Kidney tubule cell (primary cell): ENCODE results near the gene CTSA.

Experiments
- DNase-seq: peaks from one replicate; pipeline ENCODE4 v3.0.0-alpha.2; 2018; ENCODE audit warnings: low spot score

CTSA gene

GRCh38 chr20:45890985-45891983, at the start of gene CTSA, which contains the start of gene NEURL2:
Gene CTSA (plus strand): TSS chr20:45891335. CDS start chr20:45891569, 234 bp downstream.
Gene NEURL2 (minus strand): TSS chr20:45891208. CDS start chr20:45890991, 217 bp downstream.
- peak; percentile 88 for DNase-seq

GRCh38 chr20:45841407-45842129, 49.6 kb upstream of the CTSA start:
- no peak for DNase-seq

GRCh38 chr20:45842169-45842812, 48.8 kb upstream of the CTSA start:
- DNase-seq = no peak

GRCh38 chr20:45843506-45843905, 47.6 kb upstream of the CTSA start:
- no peak for DNase-seq

DNA sequence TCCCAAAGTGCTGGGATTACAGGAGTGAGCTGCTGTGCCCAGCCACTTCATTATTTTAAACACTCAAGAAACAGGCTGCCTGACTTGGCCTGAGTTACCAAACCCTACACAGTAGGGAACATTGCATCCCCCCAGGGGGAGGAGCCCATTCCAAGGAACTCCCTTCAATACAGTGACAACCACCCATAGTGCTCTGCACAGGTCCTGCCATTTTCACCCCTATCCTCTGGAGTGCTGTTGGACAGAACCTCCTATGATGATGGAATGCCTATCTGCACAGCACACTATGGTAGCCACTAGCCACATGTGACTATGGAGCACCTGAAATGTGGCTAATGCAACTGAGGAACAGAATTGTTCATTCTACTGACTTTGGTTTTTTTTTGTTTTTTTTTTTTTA, 45.7 kb upstream of the CTSA start:
- no peak for DNase-seq

- no peak for DNase-seq
These were observed 42.7 kb upstream of the CTSA start for GRCh38 chr20:45848421-45848820.

- DNase-seq = no peak
These were observed 42.1 kb upstream of the CTSA start for GRCh38 chr20:45848969-45849582.

DNA sequence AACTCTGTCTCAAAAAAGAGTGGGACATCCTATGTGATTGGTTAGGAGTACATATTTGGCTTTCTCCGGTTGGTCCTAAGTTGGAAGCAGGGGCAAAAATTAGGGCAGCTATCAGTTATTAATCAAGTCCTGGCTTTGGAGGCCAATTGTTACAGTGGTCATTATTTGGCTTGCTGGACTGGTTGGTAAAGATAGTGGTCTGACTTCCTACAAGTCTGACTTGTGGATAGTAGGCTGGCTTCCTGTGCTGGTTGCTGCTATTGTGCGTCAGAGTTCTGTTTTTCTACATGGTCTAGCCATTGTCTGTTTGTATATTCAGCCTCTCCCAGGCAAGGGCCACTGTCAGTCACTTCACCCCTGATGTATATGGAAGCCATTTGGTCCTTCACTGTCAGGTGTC, 40.9 kb upstream of the CTSA start:
- no peak for DNase-seq

DNA sequence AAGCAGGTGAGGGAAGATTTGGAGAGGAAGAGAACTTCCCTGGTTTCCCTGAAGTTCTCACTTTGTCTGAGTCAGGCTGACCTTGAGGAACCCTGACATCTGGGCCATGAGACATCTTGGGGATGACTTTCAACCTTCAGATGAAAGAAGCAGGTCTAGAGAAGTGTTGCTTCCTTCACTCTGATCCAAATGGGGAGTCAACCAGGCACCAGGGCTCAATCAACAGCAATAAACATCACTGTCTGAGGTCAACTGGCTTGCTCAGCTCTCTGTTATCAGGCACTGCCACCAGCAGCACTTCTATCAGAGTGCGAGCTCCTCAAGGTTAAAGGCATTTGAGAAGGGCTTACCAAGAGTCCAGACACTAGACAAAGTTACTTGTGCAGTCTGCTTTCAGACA, 40.2 kb upstream of the CTSA start:
- no peak for DNase-seq

DNA sequence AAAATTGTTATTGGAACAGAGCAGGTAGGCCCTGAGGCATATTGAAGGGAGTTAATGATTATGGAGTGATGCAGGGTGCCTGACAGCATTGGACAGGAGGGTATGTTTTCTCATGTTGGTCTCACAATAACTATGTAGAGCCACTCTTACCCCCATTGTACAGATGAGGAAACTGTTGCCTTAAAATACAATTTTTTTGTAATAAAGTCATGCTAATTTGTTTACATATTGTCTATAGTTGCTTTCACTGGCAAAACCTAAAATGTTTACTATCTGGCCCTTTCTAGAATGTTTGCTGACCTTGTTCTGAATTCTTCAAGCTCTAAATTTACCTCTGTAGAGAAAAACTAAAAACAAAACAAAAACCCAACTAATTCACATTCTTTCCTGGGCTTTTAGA, 39.6 kb upstream of the CTSA start:
- no peak for DNase-seq

DNA sequence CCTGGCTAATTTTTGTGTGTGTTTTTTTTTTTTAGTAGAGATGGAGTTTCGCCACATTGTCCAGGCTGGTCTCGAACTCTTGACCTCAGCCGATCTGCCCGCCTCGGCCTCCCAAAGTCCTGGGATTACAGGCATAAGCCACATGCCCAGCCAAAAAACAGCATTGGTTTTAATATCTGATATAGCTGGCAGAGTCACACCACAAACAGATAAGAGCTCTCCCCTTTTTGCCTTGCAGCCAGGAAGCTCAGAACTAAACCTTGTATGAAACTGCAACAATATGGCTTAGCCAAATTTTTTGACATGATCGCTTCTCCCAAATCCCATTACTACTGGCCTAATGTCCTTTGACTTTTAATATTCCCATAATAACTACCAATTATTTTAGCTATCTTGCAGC, 38.8 kb upstream of the CTSA start:
- no peak for DNase-seq

- DNase-seq = no peak
These were observed 37.7 kb upstream of the CTSA start for GRCh38 chr20:45853484-45853883.

DNA sequence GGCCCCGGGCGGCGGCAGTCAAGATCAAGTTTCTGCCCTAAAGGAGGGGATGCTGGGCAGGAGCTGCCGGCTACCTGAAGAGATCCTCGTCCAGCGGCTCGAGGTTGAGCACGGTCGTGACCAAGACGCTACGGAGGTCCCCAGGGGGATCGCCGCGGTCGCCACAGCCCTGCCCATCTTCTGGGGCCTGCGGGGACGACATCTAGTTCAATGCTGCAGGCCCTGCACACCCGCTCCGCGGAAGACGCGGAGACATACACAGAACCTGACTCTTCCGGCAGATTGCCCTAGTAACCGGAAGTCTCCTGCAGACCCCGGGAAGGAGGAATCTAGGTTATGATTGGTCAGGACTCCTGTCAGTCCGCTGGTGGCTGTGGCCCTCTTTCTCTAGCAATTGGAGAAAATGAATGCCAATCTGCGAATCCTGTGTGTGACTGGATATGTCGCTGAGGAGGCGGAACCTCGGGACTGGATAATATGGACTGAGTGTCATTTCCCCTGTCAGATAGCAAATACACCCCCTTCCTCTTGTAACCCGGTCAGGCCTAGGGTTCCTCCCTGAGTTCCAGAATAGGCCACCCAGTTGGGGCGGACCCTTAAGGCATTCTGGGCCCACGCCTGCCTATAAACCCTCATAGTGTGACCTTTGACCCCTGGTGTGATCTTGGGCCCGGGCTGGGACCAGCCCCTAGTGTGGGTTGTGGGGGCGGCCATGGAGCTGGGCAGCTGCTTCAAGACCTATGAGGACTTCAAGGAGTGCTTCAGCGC, 33.8 kb upstream of the CTSA start, which contains the start of the genes ACOT8 and ZSWIM3:
ACOT8 (minus strand) TSS at position 279 of the 768 bp plus-strand sequence; CDS start at position 202, 77 bp downstream.
ZSWIM3 (plus strand) TSS at position 501 of the 768 bp plus-strand sequence; CDS start at position 713, 212 bp downstream.
- DNase-seq = peak; percentile 100

DNA sequence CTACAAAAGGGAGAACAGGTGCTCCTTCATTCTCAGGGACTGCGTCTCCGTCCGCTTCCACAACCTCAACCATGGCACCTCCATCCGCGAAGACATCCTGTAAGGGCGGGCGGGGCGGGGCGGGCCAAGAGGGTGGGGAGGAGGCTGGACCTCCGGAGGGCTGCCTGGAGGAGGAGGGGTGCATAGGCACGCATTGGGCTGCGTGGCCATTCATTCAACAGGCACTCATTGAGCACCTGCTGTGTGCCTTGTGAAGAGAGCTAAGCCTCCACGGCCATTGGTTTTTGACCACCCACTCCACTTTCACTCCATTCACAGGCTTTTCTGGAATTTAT, 33.3 kb upstream of the CTSA start:
- no peak for DNase-seq

DNA sequence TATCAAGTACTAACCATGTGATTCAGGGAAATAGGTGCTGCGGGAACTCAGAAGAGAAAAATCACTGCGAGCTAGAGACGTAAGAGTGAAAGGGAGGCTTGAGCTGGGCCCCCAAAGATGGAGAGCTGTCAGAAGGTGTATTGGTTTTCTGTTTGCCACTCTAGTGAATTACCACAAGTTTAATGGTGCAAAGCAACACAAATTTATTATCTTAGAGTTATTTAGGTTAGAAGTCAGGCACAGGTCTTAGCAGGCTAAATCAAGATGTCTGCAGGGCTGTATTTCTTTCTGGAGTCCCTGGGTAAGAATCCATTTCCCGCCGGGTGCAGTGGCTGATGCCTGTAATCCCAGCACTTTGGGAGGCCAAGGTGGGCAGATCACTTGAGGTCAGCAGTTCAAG, 31.2 kb upstream of the CTSA start:
- DNase-seq = no peak

DNA sequence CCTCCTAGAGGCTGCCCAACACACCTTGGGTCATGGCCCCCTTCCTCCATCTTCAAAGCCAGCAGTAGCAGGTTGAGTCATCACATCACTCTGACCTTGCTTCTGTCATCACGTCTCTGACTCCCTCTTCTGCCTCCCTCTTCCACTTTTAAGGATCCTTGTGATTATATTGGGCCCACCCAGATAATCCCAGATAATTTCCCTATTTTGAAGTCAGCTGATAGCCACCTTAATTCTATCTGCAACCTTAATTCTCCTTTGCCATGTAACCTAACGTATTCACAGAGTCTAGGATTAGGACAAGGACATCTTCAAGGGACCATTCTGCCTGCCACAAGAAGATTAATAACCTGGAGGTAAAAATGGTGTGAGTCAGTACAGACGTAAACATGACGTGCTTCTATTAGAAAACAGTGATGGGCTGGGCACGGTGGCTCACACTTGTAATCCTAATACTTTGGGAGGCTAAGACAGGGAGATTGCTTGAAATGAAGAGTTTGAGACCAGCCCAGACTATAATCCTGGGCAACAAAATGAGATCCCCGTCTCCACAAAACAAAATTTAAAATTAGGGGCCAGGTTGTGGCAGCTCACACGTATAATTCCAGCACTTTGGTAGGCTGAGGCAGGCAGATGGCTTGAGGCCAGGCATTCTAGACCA, 30.4 kb upstream of the CTSA start:
- no peak for DNase-seq

- peak; percentile 37 for DNase-seq
These were observed 29.7 kb upstream of the CTSA start for GRCh38 chr20:45861221-45862075.

GRCh38 chr20:45863543-45864470, 27.3 kb upstream of the CTSA start:
- DNase-seq = no peak
